Esophagus muscularis mucosa (tissue), 4 donors: Measurements from ENCODE around the gene ACACA.

Source experiments
- EP300 ChIP-seq: sonication (generic); formaldehyde crosslinking; IDR thresholded peaks from one replicate; pipeline ENCODE4 v1.6.1; 2017; ENCODE audit warnings: antibody characterized with exemption
- POLR2A ChIP-seq: fragments of 450-650 bp; IDR thresholded peaks from one replicate; pipeline ENCODE4 v1.6.1; 2017; ENCODE audit warnings: antibody characterized with exemption, moderate library complexity, mild to moderate bottlenecking, low read depth
- POLR2AphosphoS5 ChIP-seq, 2 donors: sonication (generic); formaldehyde crosslinking; IDR thresholded peaks; one replicate each; pipeline ENCODE4 v1.6.1; 2017; ENCODE audit warnings: antibody characterized with exemption in 2 of 2
- TF ChIP-seq, protein P1 (sequence below), 3 experiments: fragments of 200-600 bp in 2 of 3; fragments of 450-650 bp in 1 of 3; sonication (generic) in 2 of 3; IDR thresholded peaks; one replicate each; pipeline ENCODE4 v1.5.1; 2017 to 2019; ENCODE audit warnings: antibody characterized with exemption in 3 of 3, mild to moderate bottlenecking in 2 of 3, moderate library complexity in 1 of 3

DNA sequence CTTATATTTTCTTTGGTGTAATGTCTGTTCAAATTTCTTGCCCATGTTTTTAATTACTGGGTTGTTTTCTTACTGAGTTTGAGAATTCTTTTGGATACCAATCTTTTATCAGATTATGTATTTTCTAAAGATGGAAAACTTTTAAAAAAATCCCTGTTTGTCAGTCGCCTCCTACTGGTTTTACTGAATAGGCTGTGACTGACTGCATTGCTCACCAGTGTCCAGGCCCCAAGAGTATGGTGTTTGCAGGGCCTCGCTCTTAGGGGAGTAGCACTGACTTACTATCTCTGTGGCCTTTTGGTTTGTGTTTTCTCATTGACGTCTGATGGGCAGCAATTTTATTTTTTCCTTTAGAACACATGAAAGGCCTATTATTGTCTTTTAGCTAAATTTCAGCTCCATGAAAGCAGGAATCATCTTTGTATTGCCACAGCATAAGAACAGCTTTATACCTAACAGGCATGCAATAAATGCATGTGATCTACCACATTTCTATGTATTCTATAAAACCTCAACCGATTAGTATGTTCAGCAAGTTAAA is 269.5 kb downstream of the ACACA start:
- TF ChIP-seq EP300, result no peak
- TF ChIP-seq, protein P1, sequence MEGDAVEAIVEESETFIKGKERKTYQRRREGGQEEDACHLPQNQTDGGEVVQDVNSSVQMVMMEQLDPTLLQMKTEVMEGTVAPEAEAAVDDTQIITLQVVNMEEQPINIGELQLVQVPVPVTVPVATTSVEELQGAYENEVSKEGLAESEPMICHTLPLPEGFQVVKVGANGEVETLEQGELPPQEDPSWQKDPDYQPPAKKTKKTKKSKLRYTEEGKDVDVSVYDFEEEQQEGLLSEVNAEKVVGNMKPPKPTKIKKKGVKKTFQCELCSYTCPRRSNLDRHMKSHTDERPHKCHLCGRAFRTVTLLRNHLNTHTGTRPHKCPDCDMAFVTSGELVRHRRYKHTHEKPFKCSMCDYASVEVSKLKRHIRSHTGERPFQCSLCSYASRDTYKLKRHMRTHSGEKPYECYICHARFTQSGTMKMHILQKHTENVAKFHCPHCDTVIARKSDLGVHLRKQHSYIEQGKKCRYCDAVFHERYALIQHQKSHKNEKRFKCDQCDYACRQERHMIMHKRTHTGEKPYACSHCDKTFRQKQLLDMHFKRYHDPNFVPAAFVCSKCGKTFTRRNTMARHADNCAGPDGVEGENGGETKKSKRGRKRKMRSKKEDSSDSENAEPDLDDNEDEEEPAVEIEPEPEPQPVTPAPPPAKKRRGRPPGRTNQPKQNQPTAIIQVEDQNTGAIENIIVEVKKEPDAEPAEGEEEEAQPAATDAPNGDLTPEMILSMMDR (IDR thresholded peaks at IDR 0.05), result no peak
- no peak for TF ChIP-seq POLR2AphosphoS5 (IDR thresholded peaks at IDR 0.05)
- TF ChIP-seq POLR2A, result no peak
